ENCODE measurements around the gene CPA4. TPM values are rescaled to one million over a fixed set of nuclear protein-coding genes. Genes with fewer than 3 reads are reported as not detected.

Gene CPA4
- total and polyA plus RNA-seq, 2 experiments from 2014 or later: 1.1 to 3.3 TPM

- peak overlapping the region; percentile 94 for H3K27ac ChIP-seq
- no peaks in the 10 kb centered on the region for H3K36me3 ChIP-seq (replicated peaks; ENCODE audit: insufficient read depth, low read depth)
- no peaks in the 10 kb centered on the region for H4K20me1 ChIP-seq (ENCODE audit: insufficient read depth, poor library complexity, severe bottlenecking)
- WGBS (ENCODE audit: low lambda C conversion rate, missing lambda C conversion rate): 80% methylated on average over 3 of the region's 3 CpGs
- H3K79me2 ChIP-seq: no peaks in the 10 kb centered on the region
- DNase-seq (ENCODE audit: low spot score): no peak
- H3K27me3 ChIP-seq: no peaks in the 10 kb centered on the region
- peaks cover 67% of the 10 kb centered on the region for H3K4me1 ChIP-seq (ENCODE audit: insufficient read depth)
- H3K4me3 ChIP-seq: no peak overlapping the region
- no peak overlapping the region for H2AFZ ChIP-seq
- no peak overlapping the region for H3K4me2 ChIP-seq
- H3K9me3 ChIP-seq (ENCODE audit: low read depth): no peaks in the 10 kb centered on the region
- no peaks in the 10 kb centered on the region for H3K9me2 ChIP-seq (replicated peaks; ENCODE audit: insufficient read depth)
- TF ChIP-seq EZH2phosphoT487 (IDR thresholded peaks at IDR 0.05; ENCODE audit: low read depth, severe bottlenecking, unreplicated experiment) (no peak), EZH2 (IDR thresholded peaks at IDR 0.05; ENCODE audit: borderline replicate concordance) (no peak), CTCF (IDR thresholded peaks at IDR 0.05; ENCODE audit: poor library complexity) (no peak)
These were observed 78.1 kb downstream of the CPA4 start for GRCh38 chr7:130371046-130371445.

- TF ChIP-seq CTCF (IDR thresholded peaks at IDR 0.05; ENCODE audit: poor library complexity) (no peak), EZH2 (IDR thresholded peaks at IDR 0.05; ENCODE audit: borderline replicate concordance) (no peak), EZH2phosphoT487 (IDR thresholded peaks at IDR 0.05; ENCODE audit: low read depth, severe bottlenecking, unreplicated experiment) (no peak)
- no peaks in the 10 kb centered on the region for H3K79me2 ChIP-seq
- H2AFZ ChIP-seq: peak overlapping the region; percentile 2
- H3K9me3 ChIP-seq (ENCODE audit: low read depth): no peaks in the 10 kb centered on the region
- no peaks in the 10 kb centered on the region for H4K20me1 ChIP-seq (ENCODE audit: insufficient read depth, poor library complexity, severe bottlenecking)
- H3K36me3 ChIP-seq (replicated peaks; ENCODE audit: insufficient read depth, low read depth): no peaks in the 10 kb centered on the region
- H3K27ac ChIP-seq: peak overlapping the region; percentile 94
- WGBS (ENCODE audit: low lambda C conversion rate, missing lambda C conversion rate): 71% methylated on average over 11 of the region's 11 CpGs
- H3K4me1 ChIP-seq (ENCODE audit: insufficient read depth): peaks cover 58% of the 10 kb centered on the region
- no peaks in the 10 kb centered on the region for H3K27me3 ChIP-seq
- H3K9me2 ChIP-seq (replicated peaks; ENCODE audit: insufficient read depth): no peaks in the 10 kb centered on the region
- no peak overlapping the region for H3K4me3 ChIP-seq
- DNase-seq (ENCODE audit: low spot score): no peak
- H3K4me2 ChIP-seq: peak overlapping the region; percentile 24
These were observed 79.6 kb downstream of the CPA4 start for GRCh38 chr7:130372402-130373165.

Other genes with a start within 250 kb of the CPA4 start
- 18.8 and 31.1 TPM in 2 replicates for gene ZC3HC1, start 241.8 kb upstream of the CPA4 start, total RNA-seq
- 19.6 and 20.1 TPM in 2 replicates for gene ZC3HC1, start 241.8 kb upstream of the CPA4 start, polyA plus RNA-seq
- 25.1 and 29.0 TPM in 2 replicates for gene KLHDC10, start 222.6 kb upstream of the CPA4 start, total RNA-seq
- 7.2 and 8.0 TPM in 2 replicates for gene KLHDC10, start 222.6 kb upstream of the CPA4 start, polyA plus RNA-seq
- gene TMEM209, start 87.8 kb upstream of the CPA4 start, total RNA-seq: 13.6 and 14.2 TPM in 2 replicates
- gene TMEM209, start 87.8 kb upstream of the CPA4 start, polyA plus RNA-seq: 14.1 and 16.1 TPM in 2 replicates
- gene SSMEM1, start 85.3 kb upstream of the CPA4 start, total RNA-seq: not detected in 2 replicates
- not detected in 2 replicates for gene SSMEM1, start 85.3 kb upstream of the CPA4 start, polyA plus RNA-seq
- gene CPA2, start 26.3 kb upstream of the CPA4 start, total RNA-seq: 198 and 298 TPM in 2 replicates
- gene CPA2, start 26.3 kb upstream of the CPA4 start, polyA plus RNA-seq: 284 and 303 TPM in 2 replicates
- not detected in 2 replicates for gene CPA5, start 51.7 kb downstream of the CPA4 start, total RNA-seq
- 0.30 TPM in 1 of 2 replicates, not detected in the other for gene CPA5, start 51.7 kb downstream of the CPA4 start, polyA plus RNA-seq
- gene CPA1, start 87.3 kb downstream of the CPA4 start, total RNA-seq: 3.4 and 3.8 TPM in 2 replicates
- 4.4 and 5.8 TPM in 2 replicates for gene CPA1, start 87.3 kb downstream of the CPA4 start, polyA plus RNA-seq
- gene CEP41, start 147.9 kb downstream of the CPA4 start, total RNA-seq: 5.5 and 11.4 TPM in 2 replicates
- gene CEP41, start 147.9 kb downstream of the CPA4 start, polyA plus RNA-seq: 17.2 and 17.8 TPM in 2 replicates
- gene MEST, start 198.9 kb downstream of the CPA4 start, total RNA-seq: 540 and 543 TPM in 2 replicates
- 643 and 685 TPM in 2 replicates for gene MEST, start 198.9 kb downstream of the CPA4 start, polyA plus RNA-seq

All from hepatocyte (in vitro differentiated cells).